Kidney (tissue), 14 donors: ENCODE data around the gene NFX1. TPM values are rescaled to one million over a fixed set of nuclear protein-coding genes. Genes with fewer than 3 reads are reported as not detected.

ENCODE experiments used
- DNase-seq, 5 donors: peaks; one replicate each; pipeline ENCODE4 v3.0.0-alpha.2; 2013 to 2020
- FAIRE-seq: peaks from 2 replicates; lab custom pipeline; 2012; peaks lifted over from hg19 to GRCh38; lab: Jason Lieb, UNC
- H3K27ac ChIP-seq, 2 donors: one replicate each; pipeline ENCODE4 v1.7.0; 2013; ENCODE audit warnings: low read depth in 2 of 2, low read length in 2 of 2, inconsistent platforms in 1 of 2
- H3K27me3 ChIP-seq: one replicate; pipeline ENCODE4 v1.7.1; 2013; ENCODE audit warnings: low read length, inconsistent platforms; ENCODE audit not compliant: control insufficient read depth, insufficient read depth
- H3K36me3 ChIP-seq, 3 donors: one replicate each; pipeline versions ENCODE4 v1.7.0 to v1.7.1; 2013; ENCODE audit warnings: low read length in 3 of 3, control low read depth in 1 of 3, inconsistent platforms in 1 of 3; ENCODE audit not compliant: insufficient read depth in 3 of 3, control insufficient read depth in 2 of 3
- H3K4me1 ChIP-seq, 3 donors: one replicate each; pipeline versions ENCODE4 v1.7.0 to v1.7.1; 2013; ENCODE audit warnings: low read length in 3 of 3, inconsistent platforms in 1 of 3, low read depth in 1 of 3; ENCODE audit not compliant: control insufficient read depth in 2 of 3, insufficient read depth in 2 of 3
- H3K4me3 ChIP-seq, 3 donors: one replicate each; pipeline versions ENCODE4 v1.7.0 to v1.8.1; 2013; ENCODE audit warnings: low read length in 3 of 3, control low read depth in 1 of 3, inconsistent platforms in 1 of 3
- H3K9ac ChIP-seq, 3 donors: one replicate each; pipeline versions ENCODE4 v1.7.0 to v1.7.1; 2013; ENCODE audit warnings: low read length in 3 of 3, control low read depth in 1 of 3, inconsistent platforms in 1 of 3
- H3K9me3 ChIP-seq, 3 donors: one replicate each; pipeline versions ENCODE4 v1.7.0 to v1.7.1; 2013; ENCODE audit warnings: low read length in 3 of 3, control low read depth in 1 of 3, inconsistent platforms in 1 of 3; ENCODE audit not compliant: control insufficient read depth in 2 of 3, insufficient read depth in 1 of 3
- intact Hi-C: fragments of 100-400 bp; cut with DNase I; formaldehyde crosslinking; loops from one replicate; pipeline ENCODE4 v1.11.1; 2022
- polyA plus RNA-seq: library from polyadenylated mRNA; stranded (reverse); fragments of 350-450 nt; fragmentation: Illumina TruSeq; extraction: RNeasy Lipid Tissue Mini Kit (QIAGEN cat#74804); gene quantifications from one replicate; pipeline ENCODE4 v1.2.3, GENCODE V29; 2014; ENCODE audit warnings: low read depth, low replicate concordance; ENCODE audit not compliant: insufficient read depth
- total RNA-seq: library from RNA; stranded (reverse); fragmentation: NEBNext Ultra II Directional; extraction: Animal tissue kit (Norgen Biotek cat#: 25700); gene quantifications from one replicate; pipeline ENCODE4 v1.2.1, GENCODE V29; 2021
- TF ChIP-seq, protein P1 (sequence below): IDR thresholded peaks from 3 replicates; pipeline ENCODE4 v1.5.1; 2012; ENCODE audit warnings: mild to moderate bottlenecking, moderate library complexity, borderline replicate concordance; ENCODE audit not compliant: insufficient read depth; ENCODE audit errors: extremely low read depth
- donor health status: control.
- donor health status: control.
- donor health status: control.
- donor health status: control.
- donor health status: control.
- donor health status: DM: yes; HTN: yes; CAD: no.
- donor health status: Normal renal cell carcinoma (clear cell type).

Gene NFX1
- total and polyA plus RNA-seq, 2 donors from 2014 or later: 12.2 to 46.3 TPM

GRCh38 chr9:33403941-33404787 lies 113.8 kb downstream of the NFX1 start:
- intact Hi-C loops: no loop called here
- Histone ChIP-seq H3K9ac (no peak overlapping the region), H3K9me3 (no peaks in the 10 kb centered on the region), H3K27me3 (no peaks in the 10 kb centered on the region), H3K4me1 (peaks cover 0 to 8% (median 0%) of the 10 kb centered on the region in 3 donors), H3K27ac (peak overlapping the region in 1 of 2 donors; percentile 60), H3K4me3 (no peak overlapping the region), H3K36me3 (no peaks in the 10 kb centered on the region)
- DNase-seq (peak in 1 of 5 donors; percentile 43), FAIRE-seq (no peak)
- TF ChIP-seq, protein P1, sequence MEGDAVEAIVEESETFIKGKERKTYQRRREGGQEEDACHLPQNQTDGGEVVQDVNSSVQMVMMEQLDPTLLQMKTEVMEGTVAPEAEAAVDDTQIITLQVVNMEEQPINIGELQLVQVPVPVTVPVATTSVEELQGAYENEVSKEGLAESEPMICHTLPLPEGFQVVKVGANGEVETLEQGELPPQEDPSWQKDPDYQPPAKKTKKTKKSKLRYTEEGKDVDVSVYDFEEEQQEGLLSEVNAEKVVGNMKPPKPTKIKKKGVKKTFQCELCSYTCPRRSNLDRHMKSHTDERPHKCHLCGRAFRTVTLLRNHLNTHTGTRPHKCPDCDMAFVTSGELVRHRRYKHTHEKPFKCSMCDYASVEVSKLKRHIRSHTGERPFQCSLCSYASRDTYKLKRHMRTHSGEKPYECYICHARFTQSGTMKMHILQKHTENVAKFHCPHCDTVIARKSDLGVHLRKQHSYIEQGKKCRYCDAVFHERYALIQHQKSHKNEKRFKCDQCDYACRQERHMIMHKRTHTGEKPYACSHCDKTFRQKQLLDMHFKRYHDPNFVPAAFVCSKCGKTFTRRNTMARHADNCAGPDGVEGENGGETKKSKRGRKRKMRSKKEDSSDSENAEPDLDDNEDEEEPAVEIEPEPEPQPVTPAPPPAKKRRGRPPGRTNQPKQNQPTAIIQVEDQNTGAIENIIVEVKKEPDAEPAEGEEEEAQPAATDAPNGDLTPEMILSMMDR: no peak

- DNase-seq (no peak), FAIRE-seq (no peak)
- TF ChIP-seq, protein P1: no peak
- Histone ChIP-seq H3K4me3 (no peak overlapping the region), H3K27ac (no peak overlapping the region), H3K9ac (no peak overlapping the region), H3K4me1 (peaks cover 0 to 8% (median 0%) of the 10 kb centered on the region in 3 donors), H3K36me3 (no peaks in the 10 kb centered on the region), H3K27me3 (no peaks in the 10 kb centered on the region), H3K9me3 (no peaks in the 10 kb centered on the region)
- intact Hi-C loops: no loop called here
Measured at GRCh38 chr9:33404788-33405362, 114.6 kb downstream of the NFX1 start.

DNA sequence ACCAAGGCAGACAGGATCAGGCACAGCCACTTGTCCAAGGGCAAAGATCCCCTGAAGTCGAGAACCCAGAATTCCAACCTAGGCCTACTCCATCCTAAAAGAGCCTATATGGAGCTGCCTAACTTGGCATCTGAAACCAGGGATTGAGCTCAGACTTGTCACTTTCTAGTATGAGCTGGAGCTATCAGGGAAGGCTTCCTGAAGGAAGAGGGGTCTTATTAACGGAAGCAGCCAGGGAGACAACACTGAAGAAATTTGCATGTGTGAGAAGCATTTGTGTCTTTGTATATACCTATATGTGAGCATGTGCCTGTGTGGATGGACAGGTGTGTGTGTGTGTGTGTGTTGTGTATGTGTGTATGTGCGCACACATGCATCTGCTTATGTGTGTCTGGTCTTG lies 116.7 kb downstream of the NFX1 start:
- TF ChIP-seq, protein P1: no peak
- Histone ChIP-seq H3K4me1 (peaks cover 0 to 8% (median 0%) of the 10 kb centered on the region in 3 donors), H3K9me3 (no peaks in the 10 kb centered on the region), H3K27me3 (no peaks in the 10 kb centered on the region), H3K9ac (no peak overlapping the region), H3K36me3 (no peaks in the 10 kb centered on the region), H3K27ac (peak overlapping the region in 1 of 2 donors; percentile 46), H3K4me3 (no peak overlapping the region)
- no peak for FAIRE-seq
- no peak for DNase-seq
- intact Hi-C loops: no loop called here
